SH-SY5Y (cell line): ENCODE data around the gene PDP2.

Experiments
- GATA2 ChIP-seq: IDR thresholded peaks from 2 replicates; pipeline ENCODE4 v1.6.1; 2011; ENCODE audit warnings: mild to moderate bottlenecking, low read depth, low read length
- GATA3 ChIP-seq: IDR thresholded peaks from 2 replicates; pipeline ENCODE4 v1.6.1; 2011; ENCODE audit warnings: low read depth, mild to moderate bottlenecking, low read length, moderate library complexity

DNA sequence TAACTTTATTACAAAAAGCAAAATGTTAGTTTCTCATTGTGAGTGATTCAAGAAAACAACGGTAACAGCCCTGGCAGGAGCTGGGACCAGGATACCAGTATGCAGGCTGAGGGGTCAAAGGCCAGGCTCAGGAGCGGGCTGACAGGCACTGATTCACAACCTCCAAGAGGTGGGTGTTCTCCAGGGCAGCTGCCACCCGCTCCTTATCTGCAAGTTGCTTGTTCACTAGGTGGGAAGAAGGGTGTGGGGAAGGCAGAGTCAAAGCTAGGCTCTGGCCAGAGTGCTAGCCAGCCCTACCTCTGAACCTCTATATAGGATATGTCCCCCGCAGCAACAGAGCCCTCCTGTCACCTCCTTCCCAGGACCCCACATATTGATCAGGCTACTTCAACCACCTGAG, 51.8 kb downstream of the PDP2 start:
- TF ChIP-seq GATA2 (no peak), GATA3 (no peak)
